ENCODE results near the gene OR52D1.

The OR52D1 gene

GRCh38 chr11:5514841-5515240, 26.4 kb downstream of the OR52D1 start:
- DNase-seq: no peak

DNA sequence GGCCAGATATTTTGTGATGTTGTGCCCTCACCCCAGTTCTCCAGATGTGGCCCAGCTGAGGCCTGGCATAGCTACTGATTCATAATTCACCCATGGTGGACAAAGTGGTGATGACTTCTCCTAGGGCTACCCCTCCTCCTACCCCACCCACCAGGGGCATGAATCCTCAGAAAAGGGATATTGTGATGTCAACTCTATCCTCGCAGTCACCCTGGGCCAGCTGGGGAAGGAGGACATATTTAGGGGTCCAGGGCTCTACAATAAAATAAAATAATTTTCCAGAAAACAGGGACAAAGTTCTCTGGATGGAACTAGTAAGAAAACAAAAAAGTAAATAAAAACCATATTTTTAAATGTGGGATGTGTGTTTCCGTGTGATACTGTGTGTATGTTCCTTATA, 28.1 kb downstream of the OR52D1 start, which contains the start of gene UBQLNL:
Gene UBQLNL (minus strand): TSS at position 101 of the 400 bp plus-strand sequence. CDS start 258 bp downstream, outside the sequence.
- no peak for DNase-seq

DNA sequence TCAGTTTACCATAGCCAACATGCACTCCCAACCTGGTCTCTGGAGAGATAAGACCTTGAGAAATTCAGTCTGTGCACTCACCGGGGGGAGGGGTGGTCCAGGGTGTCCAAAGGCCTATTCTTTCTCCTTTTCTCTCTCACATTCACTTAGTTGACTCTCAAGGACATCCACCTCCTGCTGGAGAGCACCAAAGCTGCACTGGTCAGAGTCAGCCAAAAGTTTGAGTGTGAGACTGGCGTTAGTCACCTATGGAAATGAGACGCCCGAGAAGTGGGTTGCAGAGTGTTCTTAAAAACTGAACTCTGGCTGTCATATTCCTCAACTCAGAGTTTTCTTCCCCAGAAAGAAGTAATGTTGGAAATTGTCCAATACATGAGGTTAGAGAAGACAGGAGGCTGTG, 33.1 kb downstream of the OR52D1 start:
- no peak for DNase-seq

GRCh38 chr11:5522308-5522707, 33.8 kb downstream of the OR52D1 start:
- no peak for DNase-seq

- DNase-seq: no peak
These were observed 36.3 kb downstream of the OR52D1 start for GRCh38 chr11:5524756-5525155.

DNA sequence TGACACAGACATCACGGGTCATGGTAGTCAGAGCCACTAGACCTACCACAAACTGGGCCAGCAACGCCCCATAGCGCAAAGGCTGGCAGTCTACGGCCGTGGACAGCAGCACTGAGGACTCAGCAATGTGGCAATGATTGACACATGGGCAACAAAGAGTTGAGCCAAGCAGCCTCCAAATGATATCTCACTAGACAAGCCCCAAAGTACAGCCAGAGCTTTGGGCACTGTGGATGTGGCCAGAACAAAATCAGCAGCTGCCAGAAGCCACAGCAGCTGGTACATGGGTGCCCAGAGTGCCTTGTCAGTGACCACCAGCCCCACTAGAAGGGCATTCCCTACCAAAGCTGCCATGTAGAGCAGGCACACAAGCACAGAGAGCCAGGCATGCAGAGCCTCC, 39.2 kb downstream of the OR52D1 start:
- DNase-seq: no peak

GRCh38 chr11:5528495-5528894, 40.0 kb downstream of the OR52D1 start:
- no peak for DNase-seq

- DNase-seq: no peak
These were observed 42.8 kb downstream of the OR52D1 start for GRCh38 chr11:5531053-5531831.

DNA sequence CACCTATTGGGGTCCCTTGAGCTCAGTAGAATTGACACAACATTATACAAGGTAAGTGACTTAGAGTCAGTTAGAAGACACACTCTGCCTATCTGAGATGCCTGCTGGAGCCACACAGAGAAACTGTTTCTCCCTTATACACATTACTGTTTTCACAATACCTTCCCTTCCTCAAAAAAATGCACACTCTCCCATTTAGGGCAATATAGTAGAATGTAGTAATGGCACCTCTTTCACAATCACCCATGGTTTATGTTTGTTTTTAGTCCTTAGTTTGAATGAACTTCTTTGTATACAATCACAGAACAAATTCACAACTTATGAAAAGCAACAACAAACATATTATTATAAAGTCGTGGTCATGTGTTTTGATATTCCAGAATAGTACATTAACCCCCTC, 45.6 kb downstream of the OR52D1 start:
- DNase-seq: no peak

GRCh38 chr11:5536482-5536881, 48.0 kb downstream of the OR52D1 start:
- no peak for DNase-seq
